ENCODE data around the gene THSD4.
"Not testable (repeated sequence)": the region's sequence is repeated elsewhere in the genome, so short reads cannot be mapped to it uniquely, and the experiment has no call there.

DNA sequence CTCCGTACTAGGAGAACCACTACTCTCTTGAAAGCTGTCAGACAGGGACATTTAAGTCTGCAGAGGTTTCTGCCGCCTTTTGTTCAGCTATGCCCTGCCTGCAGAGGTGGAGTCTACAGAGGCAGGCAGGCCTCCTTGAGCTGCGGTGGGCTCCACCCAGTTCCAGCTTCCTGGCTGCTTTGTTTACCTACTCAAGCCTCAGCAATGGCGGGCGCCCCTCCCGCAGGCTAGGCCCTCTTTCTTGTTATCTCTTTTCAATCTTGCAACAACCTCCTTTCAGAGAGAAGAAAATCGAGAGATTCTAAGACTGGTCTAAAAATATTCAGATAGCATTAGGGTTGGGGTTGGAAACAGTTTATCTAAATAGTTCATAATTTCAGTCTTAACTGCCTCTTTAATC, 257.5 kb downstream of the THSD4 start:
- not testable (repeated sequence) for TF ChIP-seq CTCF, EP300, POLR2A (IDR thresholded peaks at IDR 0.05)
- TF ChIP-seq POLR2AphosphoS5 (IDR thresholded peaks at IDR 0.05): peak in 1 of 2 donors; percentile 55

Measured in upper lobe of left lung (tissue), 4 donors.